ENCODE results near the gene FICD.
"Not testable (repeated sequence)": the region's sequence is repeated elsewhere in the genome, so short reads cannot be mapped to it uniquely, and the experiment has no call there.

FICD gene

DNA sequence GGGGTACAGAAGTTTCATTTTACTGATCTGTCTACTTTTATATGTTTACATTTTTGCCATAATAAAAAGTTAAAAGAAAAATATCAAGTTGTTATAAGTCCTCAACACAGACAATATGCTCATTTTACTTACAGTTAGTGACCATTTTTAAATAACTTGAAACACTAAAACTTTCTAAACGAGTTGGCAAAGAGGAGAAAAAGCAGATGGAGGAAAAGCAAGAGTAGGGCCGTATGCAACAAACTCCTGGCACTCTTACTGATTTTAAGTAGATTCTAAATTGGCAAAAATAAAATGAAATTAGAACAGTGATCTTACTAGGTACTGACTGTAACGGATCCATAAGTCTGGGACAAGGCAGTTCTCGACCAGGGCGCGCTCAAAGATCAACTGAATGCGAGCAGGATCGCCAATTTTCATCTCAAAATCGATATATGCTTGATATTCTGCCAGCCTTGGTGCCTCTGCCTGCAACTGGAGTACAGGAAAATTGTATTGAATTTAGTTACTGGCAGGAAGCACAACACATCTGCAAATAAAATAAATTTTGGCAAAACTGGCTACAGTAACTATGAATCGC is 23.6 kb downstream of the FICD start:
- DNase-seq, result no peak

GRCh38 chr12:108542320-108542719 is 27.2 kb downstream of the FICD start:
- DNase-seq, result no peak

- DNase-seq, result no peak
Observed at GRCh38 chr12:108543652-108544051, 28.6 kb downstream of the FICD start.

- no peak for DNase-seq
Observed at GRCh38 chr12:108547686-108548085, 32.6 kb downstream of the FICD start.

- DNase-seq, result no peak
Observed at GRCh38 chr12:108548954-108549521, 34.0 kb downstream of the FICD start.

- no peak for DNase-seq
Observed at GRCh38 chr12:108551535-108551934, 36.5 kb downstream of the FICD start.

DNA sequence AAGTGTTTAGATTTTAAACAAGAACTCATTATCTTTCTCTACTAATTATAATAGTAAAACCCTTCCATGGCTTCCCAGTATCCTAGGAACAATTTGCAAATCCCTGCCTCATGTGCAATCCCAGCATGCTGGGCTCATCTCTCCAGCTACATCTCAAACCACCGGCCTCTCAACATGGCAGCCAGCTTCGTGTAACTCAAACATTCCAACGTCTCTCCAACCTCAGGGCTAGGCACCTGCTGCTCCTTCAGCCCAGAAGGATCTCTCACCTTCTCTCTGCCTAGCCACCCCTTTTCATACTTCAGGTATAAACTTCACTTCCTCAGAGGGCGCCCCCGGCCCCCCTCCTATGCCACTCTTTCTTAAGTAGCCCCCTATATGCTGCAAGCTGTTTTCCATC is 38.7 kb downstream of the FICD start:
- DNase-seq, result no peak

DNA sequence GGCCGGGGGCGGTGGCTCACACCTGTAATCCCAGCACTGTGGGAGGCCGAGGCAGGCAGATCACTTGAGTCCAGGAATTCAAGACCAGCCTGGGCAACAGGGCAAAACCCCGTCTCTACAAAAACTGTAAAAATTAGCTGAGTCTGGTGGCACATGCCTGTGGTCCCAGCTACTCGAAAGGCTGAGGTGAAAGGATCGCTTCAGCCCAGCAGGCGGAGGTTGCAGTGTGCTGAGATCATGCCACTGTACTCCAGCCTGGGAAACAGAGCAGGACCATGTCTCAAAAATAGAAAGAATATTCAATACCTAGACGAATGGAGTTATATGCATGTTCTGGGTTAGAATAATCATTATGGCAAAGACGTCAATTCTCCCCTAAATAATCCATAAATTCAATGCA is 40.3 kb downstream of the FICD start:
- DNase-seq, result not testable (repeated sequence)

DNA sequence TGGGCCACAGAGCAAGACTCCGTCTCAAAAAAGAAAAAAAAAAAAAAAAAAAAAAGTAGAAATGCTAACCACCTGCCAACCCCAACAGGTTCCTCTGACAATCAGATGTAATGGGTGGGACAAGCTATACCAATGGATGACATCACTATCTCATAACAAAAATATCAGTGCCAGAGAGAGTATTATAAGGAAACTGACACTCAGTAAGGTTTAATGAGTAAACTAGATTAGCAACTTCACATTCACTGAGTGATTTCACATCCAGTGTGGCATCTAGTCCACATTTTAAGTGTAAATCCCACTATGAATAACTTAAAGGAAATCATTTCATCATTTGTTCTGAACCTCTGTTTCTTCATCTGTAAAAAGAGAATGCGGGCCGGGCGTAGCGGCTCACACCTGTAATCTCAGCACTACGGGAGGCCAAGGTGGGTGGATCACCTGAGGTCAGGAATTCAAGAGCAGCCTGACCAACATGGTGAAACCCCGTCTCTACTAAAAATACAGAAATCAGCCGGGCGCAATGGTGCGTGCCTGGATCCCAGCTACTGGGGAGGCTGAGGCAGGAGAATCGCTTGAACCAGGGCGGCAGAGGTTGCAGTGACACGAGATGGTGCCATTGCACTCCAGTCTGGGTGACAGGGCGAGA is 44.1 kb downstream of the FICD start:
- DNase-seq, result peak; percentile 66

- DNase-seq, result no peak
Observed at GRCh38 chr12:108559748-108560147, 44.7 kb downstream of the FICD start.

DNA sequence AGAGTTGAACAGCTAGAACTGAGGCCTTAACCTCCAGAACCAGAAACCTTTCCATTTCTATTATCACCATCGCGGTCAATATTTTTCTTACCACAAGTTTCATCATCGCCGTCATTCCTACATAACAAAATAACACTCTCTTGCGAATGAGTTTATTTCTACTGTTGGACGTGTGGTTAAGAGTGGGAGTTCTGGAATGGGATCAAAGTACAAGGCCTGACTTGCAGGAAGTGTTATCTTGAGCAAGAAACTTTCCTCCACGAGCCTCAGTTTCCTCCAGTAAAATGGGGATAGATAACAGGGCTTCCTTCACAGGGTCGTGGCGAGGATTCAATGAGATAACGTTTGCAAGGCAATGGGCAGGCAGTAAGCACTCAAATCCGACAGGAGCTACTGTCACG is 45.2 kb downstream of the FICD start:
- no peak for DNase-seq

- DNase-seq, result peak; percentile 87
Observed at GRCh38 chr12:108560752-108561719, 46.0 kb downstream of the FICD start, which contains the start of gene SART3. SART3 (minus strand) TSS chr12:108561173; CDS start chr12:108561154, 19 bp downstream.

- peak; percentile 58 for DNase-seq
Observed at GRCh38 chr12:108561852-108562347, 46.8 kb downstream of the FICD start.

DNA sequence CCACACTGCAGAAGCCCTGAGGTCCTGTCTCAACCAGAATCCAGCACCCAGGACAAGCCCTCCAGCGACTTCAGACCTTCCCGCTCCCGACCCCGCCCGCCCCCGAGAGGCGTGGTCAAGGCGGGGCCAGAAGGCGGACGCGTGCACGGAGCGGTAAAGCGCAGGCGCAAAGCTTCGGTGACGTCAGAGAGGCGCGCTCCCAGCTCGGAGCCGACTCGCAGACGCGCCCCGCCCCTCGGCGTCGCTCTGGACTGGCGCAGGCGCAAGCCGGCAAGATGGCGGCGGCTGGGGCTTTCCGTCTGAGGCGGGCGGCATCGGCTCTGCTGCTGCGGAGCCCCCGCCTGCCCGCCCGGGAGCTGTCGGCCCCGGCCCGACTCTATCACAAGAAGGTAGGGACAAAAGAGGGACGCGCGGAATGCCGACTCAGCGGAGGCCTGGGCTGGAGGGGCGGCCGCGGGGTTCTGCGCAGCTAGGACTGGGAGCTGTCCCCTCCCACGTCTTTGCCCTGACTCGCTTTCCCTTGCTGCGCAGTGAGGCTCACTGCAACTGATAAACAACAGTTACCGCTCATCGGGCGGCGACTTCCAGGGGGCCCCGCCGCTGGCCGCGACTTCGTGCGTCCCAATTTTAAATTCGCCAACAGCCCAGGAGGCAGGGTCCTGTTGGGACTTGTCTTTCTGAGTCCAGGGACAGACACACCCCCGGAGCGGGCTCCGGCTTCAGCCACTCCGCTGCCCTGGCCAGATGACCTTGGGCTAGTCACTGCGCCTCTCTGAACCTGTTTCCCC is 47.5 kb downstream of the FICD start, which contains the start of gene ISCU:
Gene ISCU (plus strand): TSS at position 249 of the 788 bp plus-strand sequence. CDS start 27 bp downstream, at position 276.
- DNase-seq, result peak; percentile 100

DNA sequence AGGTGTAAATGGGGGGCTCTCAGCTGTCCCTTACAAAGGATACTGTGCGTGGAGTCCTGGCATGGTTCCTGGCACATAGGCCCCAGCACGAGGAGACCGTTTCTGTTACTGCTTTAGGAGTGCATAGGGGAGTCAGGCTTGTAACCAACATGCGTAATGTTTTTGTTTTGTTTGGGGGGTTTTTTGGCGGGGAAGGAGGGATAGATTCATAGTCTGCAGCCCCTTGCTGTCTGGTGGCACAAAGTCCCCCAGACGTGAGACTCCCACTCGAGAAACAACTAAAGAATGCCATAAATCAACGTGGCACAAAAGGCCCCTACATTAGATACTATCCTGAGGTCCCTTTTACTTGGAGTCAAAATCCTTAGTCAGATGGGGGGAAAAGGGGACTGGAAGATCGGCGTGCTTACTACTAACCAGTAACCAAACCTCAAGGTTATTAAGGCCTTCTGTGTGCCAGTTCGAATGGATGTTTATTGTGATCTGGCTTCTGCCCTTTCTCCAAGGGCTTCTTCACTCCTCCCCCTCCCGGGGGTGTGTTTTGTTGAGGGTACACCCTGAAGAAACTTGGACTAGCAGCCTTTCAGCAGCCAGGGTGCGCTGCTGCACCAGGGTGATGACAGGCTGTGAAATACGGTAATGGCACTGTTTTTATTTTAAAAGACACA is 48.2 kb downstream of the FICD start:
- DNase-seq, result peak; percentile 84

DNA sequence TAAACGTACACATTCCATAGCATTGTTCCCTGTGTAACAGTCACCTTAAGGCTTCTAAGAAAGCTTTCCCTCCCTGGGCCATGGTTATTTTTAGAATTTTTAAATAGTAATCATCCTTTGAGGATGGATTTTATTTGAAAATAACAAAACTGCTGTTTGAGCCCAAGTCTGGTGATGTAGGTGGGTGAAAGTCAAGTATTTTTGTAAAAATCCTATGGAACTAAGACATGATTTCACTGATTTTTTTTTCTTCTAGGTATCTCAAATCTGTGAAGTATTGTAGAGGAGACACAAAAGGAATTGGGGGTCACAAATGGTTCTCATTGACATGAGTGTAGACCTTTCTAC is 48.7 kb downstream of the FICD start:
- DNase-seq, result no peak

- DNase-seq, result peak; percentile 18
Observed at GRCh38 chr12:108564724-108565123, 49.6 kb downstream of the FICD start.

GRCh38 chr12:108565146-108565545 is 50.1 kb downstream of the FICD start:
- peak; percentile 41 for DNase-seq

GRCh38 chr12:108565976-108566375 is 50.9 kb downstream of the FICD start:
- DNase-seq, result peak; percentile 70

DNA sequence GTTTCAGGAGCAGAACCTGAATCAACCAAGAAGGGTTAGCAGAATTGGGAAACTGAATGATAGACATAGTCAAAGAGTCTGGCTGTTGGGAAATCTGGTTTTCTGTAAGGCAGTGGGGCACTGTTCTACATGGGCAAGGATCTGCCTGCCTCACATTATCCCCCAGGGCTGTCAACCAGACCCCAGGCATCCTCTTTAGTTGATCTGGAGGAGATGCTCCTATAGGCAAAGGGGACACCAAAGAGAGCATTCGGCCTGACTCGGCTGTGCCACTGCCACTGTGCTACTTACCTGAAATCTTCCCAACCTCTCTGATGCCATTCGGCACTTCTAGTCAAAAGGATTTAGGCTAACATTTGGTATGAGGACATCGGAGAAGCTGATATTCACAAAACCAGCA is 51.4 kb downstream of the FICD start:
- peak; percentile 43 for DNase-seq

All from activated CD8-positive, alpha-beta memory T cell treated with anti-CD3 and anti-CD28 coated beads, Interleukin-2, amount 50 U/mL, for 48 hours (primary cell).